Measurements from ENCODE around the gene MEIOSIN. TPM values are rescaled to one million over a fixed set of nuclear protein-coding genes. Genes with fewer than 3 reads are reported as not detected.
A peak's percentile ranks its signal among the peaks of the same experiment; 100 is the strongest.

The MEIOSIN gene
- total and polyA plus RNA-seq, 9 of the 15 experiments (the other 6 are each of a cell fraction or from before 2014, with no cell fraction given) = 0.06 to 2.0 (median 0.76) TPM

DNA sequence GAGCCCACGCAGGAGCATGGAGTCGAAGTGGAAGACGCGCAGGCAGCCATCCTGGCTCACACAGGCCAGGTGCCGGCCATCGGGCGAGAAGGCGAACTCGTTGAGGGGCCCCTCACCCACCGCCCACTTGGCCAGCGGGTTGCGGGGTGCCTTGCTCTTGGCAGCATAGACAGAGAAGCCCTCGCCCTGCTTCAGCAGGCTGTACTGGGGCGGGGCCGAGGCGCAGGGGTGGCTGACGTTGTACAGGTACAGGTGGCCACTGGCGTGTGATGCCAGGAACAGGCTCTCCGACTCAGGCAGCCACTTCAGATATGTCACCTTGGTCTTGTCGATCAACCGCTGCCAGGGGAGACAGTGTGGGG is 53.3 kb downstream of the MEIOSIN start:
- peaks cover 9% of the 10 kb centered on the region for H3K79me2 ChIP-seq (ENCODE audit: control insufficient read depth, insufficient read depth, low read length)
- peaks cover 5% of the 10 kb centered on the region for H3K9me1 ChIP-seq (ENCODE audit: control insufficient read depth, insufficient read depth, low read length)
- no peak overlapping the region; a peak in 1 of 4 replicates for H3K9ac ChIP-seq (ENCODE audit: insufficient read depth in 1 of 2, low read depth in 2 of 2, low read length in 2 of 2)
- POLR2A ChIA-PET = interaction anchor here (1.3 to 1.6 kb wide), 2 partner anchors 13 to 34 kb away, joined by 3 to 4 read pairs; no protein-coding TSS in a partner anchor
- no peaks in the 10 kb centered on the region for H3K9me3 ChIP-seq (replicated peaks; ENCODE audit: control insufficient read depth, insufficient read depth, low read depth, low read length)
- H3K27ac ChIP-seq (ENCODE audit: extremely low read depth, low read depth, low read length) = no peak overlapping the region
- ATAC-seq (no peak), DNase-seq (ENCODE audit: extremely low read depth in 1 of 4, low spot score in 3 of 4) (no peak), FAIRE-seq (no peak)
- H3K4me2 ChIP-seq (ENCODE audit: insufficient read depth, low read length) = no peak overlapping the region
- H3K4me1 ChIP-seq (replicated peaks in 1 of 2; ENCODE audit: control insufficient read depth in 2 of 2, insufficient read depth in 2 of 2, low read length in 2 of 2) = peaks cover 7 to 41% of the 10 kb centered on the region in 2 experiments
- H2AFZ ChIP-seq (ENCODE audit: low read depth, low read length) = no peak overlapping the region
- no TSS peak for BruUV-seq (replicated peaks)
- no peak overlapping the region for H3K4me3 ChIP-seq
- CTCF ChIA-PET (ENCODE audit: low intra/inter-chr PET ratio) = no interaction called here
- intact Hi-C loops (cut with micrococcal nuclease) = no loop called here
- 95% methylated on average over 19 of the region's 21 CpGs for WGBS (ENCODE audit: insufficient coverage, low coverage, missing lambda C conversion rate)
- no peak for TF ChIP-seq SMAD4 (CRISPR knock-in tag; conservative IDR thresholded peaks at IDR 0.05)
- TF ChIP-seq DPF2 (IDR thresholded peaks at IDR 0.05) = no peak
- no peak for TF ChIP-seq ZNF586 (CRISPR knock-in tag; conservative IDR thresholded peaks at IDR 0.05)
- TF ChIP-seq EWSR1 (IDR thresholded peaks at IDR 0.05; ENCODE audit: borderline replicate concordance, low read depth, partially characterized antibody) = no peak
- TF ChIP-seq, protein P1, sequence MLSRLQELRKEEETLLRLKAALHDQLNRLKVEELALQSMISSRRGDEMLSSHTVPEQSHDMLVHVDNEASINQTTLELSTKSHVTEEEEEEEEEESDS (CRISPR knock-in tag; IDR thresholded peaks at IDR 0.05) = no peak
- peak; percentile 46; the same call in 1 of the 2 replicates for TF ChIP-seq POLR2G (IDR thresholded peaks at IDR 0.05; ENCODE audit: low read depth, low read length)
- peak; percentile 3 for TF ChIP-seq RBM22 (IDR thresholded peaks at IDR 0.05; ENCODE audit: low read depth, low read length, poor library complexity, severe bottlenecking)
- TF ChIP-seq RBFOX2 (IDR thresholded peaks at IDR 0.05; ENCODE audit: low read depth, low read length) = peak; percentile 51
- H4K20me1 ChIP-seq (replicated peaks; ENCODE audit: control insufficient read depth, insufficient read depth, low read length) = no peaks in the 10 kb centered on the region
- H3K27me3 ChIP-seq (ENCODE audit: control insufficient read depth in 2 of 2, insufficient read depth in 2 of 2, low read length in 2 of 2) = no peaks in the 10 kb centered on the region
- in situ Hi-C loops (cut with MboI) = no loop called here
- H3K36me3 ChIP-seq (ENCODE audit: control insufficient read depth, insufficient read depth, low read length) = peaks cover 59% of the 10 kb centered on the region; the same call in 2 of the 3 replicates
